ENCODE measurements around the gene RNF166. TPM values are rescaled to one million over a fixed set of nuclear protein-coding genes. Genes with fewer than 3 reads are reported as not detected.

The RNF166 gene
- total RNA-seq, 3 donors from 2014 or later (not counting 1 experiment from before 2014, with no cell fraction given): 459 to 712 (median 501) TPM

DNA sequence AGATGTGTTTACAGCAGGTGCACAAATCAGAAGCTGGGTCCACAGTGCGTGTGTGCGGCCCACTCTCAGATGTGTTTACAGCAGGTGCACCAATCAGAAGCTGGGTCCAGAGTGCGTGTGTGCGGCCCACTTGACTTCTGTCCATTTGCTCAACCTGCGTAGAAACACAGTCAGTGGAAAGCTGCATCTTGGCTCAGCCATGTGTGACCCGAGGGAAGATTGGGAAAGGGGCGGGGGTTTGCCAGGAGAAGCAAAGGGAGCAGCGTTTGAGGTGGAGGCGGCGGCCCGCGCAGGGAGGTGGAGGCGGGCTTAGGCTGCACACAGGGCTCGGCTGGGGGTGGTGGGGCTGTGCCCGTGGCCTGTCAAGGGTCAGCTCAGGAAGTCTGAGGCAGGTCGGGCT lies 4.3 kb upstream of the RNF166 start:
- DNase-seq: no peak
- Histone ChIP-seq H3K27ac (ENCODE audit: low read length) (no peak overlapping the region), H3K9me3 (ENCODE audit: control insufficient read depth, insufficient read depth, low read length) (no peaks in the 10 kb centered on the region), H3K4me1 (ENCODE audit: control insufficient read depth, insufficient read depth, low read length) (peaks cover 23% of the 10 kb centered on the region), H3K27me3 (ENCODE audit: control insufficient read depth, insufficient read depth, low read length) (no peaks in the 10 kb centered on the region), H3K4me3 (ENCODE audit: low read length) (no peak overlapping the region), H3K36me3 (ENCODE audit: control insufficient read depth, insufficient read depth, low read length) (peaks cover 23% of the 10 kb centered on the region)
- Mint-ChIP-seq H3K4me1 (peaks cover 18 to 20% of the 10 kb centered on the region in 2 donors), H3K27me3 (ENCODE audit: low read depth in 2 of 2) (no peaks in the 10 kb centered on the region), H3K27ac (no peak overlapping the region), H3K36me3 (no peaks in the 10 kb centered on the region), H3K9me3 (no peaks in the 10 kb centered on the region), H3K4me3 (no peak overlapping the region)
- intact Hi-C loops (cut with micrococcal nuclease): no loop called here
- TF ChIP-seq, protein P1, sequence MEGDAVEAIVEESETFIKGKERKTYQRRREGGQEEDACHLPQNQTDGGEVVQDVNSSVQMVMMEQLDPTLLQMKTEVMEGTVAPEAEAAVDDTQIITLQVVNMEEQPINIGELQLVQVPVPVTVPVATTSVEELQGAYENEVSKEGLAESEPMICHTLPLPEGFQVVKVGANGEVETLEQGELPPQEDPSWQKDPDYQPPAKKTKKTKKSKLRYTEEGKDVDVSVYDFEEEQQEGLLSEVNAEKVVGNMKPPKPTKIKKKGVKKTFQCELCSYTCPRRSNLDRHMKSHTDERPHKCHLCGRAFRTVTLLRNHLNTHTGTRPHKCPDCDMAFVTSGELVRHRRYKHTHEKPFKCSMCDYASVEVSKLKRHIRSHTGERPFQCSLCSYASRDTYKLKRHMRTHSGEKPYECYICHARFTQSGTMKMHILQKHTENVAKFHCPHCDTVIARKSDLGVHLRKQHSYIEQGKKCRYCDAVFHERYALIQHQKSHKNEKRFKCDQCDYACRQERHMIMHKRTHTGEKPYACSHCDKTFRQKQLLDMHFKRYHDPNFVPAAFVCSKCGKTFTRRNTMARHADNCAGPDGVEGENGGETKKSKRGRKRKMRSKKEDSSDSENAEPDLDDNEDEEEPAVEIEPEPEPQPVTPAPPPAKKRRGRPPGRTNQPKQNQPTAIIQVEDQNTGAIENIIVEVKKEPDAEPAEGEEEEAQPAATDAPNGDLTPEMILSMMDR (IDR thresholded peaks at IDR 0.05): no peak
- no peak for ATAC-seq
- WGBS (ENCODE audit: insufficient coverage): 80% methylated on average over 16 of the region's 16 CpGs

DNA sequence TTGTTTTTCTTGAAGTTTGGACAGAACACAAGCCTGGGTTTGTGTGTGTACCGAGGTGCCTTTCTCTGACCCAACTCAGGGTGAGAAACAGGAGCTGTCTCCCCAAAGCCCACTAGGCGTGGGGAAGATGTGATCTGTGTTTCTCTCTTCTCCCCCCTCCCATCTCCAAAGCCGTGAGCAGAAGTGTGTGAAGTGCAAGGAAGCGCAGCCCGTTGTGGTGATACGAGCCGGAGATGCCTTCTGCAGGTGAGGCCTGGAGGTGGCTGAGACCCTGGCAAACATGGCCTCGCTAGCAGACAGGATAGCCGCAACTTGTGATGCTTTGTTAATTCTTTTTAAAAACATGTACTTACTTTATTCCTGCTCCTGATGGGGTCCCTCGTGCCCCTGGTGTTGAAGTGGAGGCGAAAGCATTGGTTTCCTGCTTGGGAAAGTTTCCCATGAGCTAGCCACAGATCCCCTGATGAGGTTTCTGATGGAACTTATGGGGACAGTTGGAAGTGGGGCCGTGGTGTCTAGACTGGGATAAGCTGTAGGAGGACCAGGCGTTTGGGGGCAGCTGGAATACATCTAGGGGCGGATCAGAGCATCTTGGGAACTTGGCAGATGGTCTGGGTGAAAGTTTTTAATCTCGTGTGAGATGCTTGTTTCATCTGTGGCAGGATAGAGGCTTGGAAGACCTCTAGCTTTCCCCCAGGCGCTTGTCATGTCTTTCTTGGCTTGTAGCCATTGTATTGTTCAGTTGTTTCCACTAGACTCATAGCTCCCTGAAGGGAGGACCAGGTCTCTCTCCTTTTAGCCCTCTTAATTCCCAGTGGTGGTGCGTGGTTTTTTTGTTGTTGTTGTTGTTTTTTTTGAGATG lies 988 bp upstream of the RNF166 start:
- H3K4me3 Mint-ChIP-seq: peak overlapping the region; percentile 75
- no peaks in the 10 kb centered on the region for H3K36me3 Mint-ChIP-seq
- Histone ChIP-seq H3K27me3 (ENCODE audit: control insufficient read depth, insufficient read depth, low read length) (no peaks in the 10 kb centered on the region), H3K36me3 (ENCODE audit: control insufficient read depth, insufficient read depth, low read length) (peaks cover 5% of the 10 kb centered on the region), H3K4me3 (ENCODE audit: low read length) (peak overlapping the region; percentile 81), H3K4me1 (ENCODE audit: control insufficient read depth, insufficient read depth, low read length) (peaks cover 57% of the 10 kb centered on the region), H3K9me3 (ENCODE audit: control insufficient read depth, insufficient read depth, low read length) (no peaks in the 10 kb centered on the region), H3K27ac (ENCODE audit: low read length) (peak overlapping the region; percentile 82)
- H3K4me1 Mint-ChIP-seq: peaks cover 48 to 51% of the 10 kb centered on the region in 2 donors
- intact Hi-C loops (cut with micrococcal nuclease): loop anchor here (1.0 kb wide), 1 partner anchor 137 kb away; the partner anchor contains the start of gene ZC3H18
- 60% methylated on average over 15 of the region's 17 CpGs for WGBS (ENCODE audit: insufficient coverage)
- TF ChIP-seq, protein P1 (IDR thresholded peaks at IDR 0.05): no peak
- H3K27ac Mint-ChIP-seq: peak overlapping the region; percentile 78 to 89
- ATAC-seq (no peak), DNase-seq (peak in 1 of 2 donors; percentile 47)
- no peaks in the 10 kb centered on the region for H3K9me3 Mint-ChIP-seq
- no peaks in the 10 kb centered on the region for H3K27me3 Mint-ChIP-seq (ENCODE audit: low read depth in 2 of 2)

- no peaks in the 10 kb centered on the region for H3K27me3 Mint-ChIP-seq (ENCODE audit: low read depth in 2 of 2)
- H3K4me3 ChIP-seq (ENCODE audit: low read length): peak overlapping the region; percentile 67
- peak overlapping the region; percentile 89 to 96 for H3K27ac Mint-ChIP-seq
- H3K36me3 ChIP-seq (ENCODE audit: control insufficient read depth, insufficient read depth, low read length): peaks cover 5% of the 10 kb centered on the region
- TF ChIP-seq, protein P1 (IDR thresholded peaks at IDR 0.05): no peak
- H3K4me1 Mint-ChIP-seq: peaks cover 47 to 61% of the 10 kb centered on the region in 2 donors
- under 1% methylated on average over 57 of the region's 57 CpGs for WGBS (ENCODE audit: insufficient coverage)
- intact Hi-C loops (cut with micrococcal nuclease): loop anchor here (1.0 kb wide), 1 partner anchor 136 kb away; the partner anchor contains the start of gene ZC3H18
- H3K9me3 Mint-ChIP-seq: no peaks in the 10 kb centered on the region
- peak overlapping the region; percentile 94 for H3K4me3 Mint-ChIP-seq
- no peaks in the 10 kb centered on the region for H3K27me3 ChIP-seq (ENCODE audit: control insufficient read depth, insufficient read depth, low read length)
- peaks cover 61% of the 10 kb centered on the region for H3K4me1 ChIP-seq (ENCODE audit: control insufficient read depth, insufficient read depth, low read length)
- peak in 1 of 3 donors; percentile 1 for ATAC-seq
- peak overlapping the region; percentile 83 for H3K27ac ChIP-seq (ENCODE audit: low read length)
- H3K36me3 Mint-ChIP-seq: no peaks in the 10 kb centered on the region
- peak in 1 of 2 donors; percentile 45 for DNase-seq
- no peaks in the 10 kb centered on the region for H3K9me3 ChIP-seq (ENCODE audit: control insufficient read depth, insufficient read depth, low read length)
Measured at GRCh38 chr16:88705801-88706228, 393 bp downstream of the RNF166 start.
